ENCODE data around the gene BLM. TPM values are rescaled to one million over a fixed set of nuclear protein-coding genes. Genes with fewer than 3 reads are reported as not detected.

Gene BLM
- polyA plus RNA-seq, 1 experiment: 2.1 TPM

GRCh38 chr15:90711418-90711824 lies 5.7 kb upstream of the BLM start:
- DNase-seq (ENCODE audit: low read depth, low spot score): no peak
- H3K9me3 ChIP-seq (ENCODE audit: control insufficient read depth, insufficient read depth, low read length): no peaks in the 10 kb centered on the region; the same call in 1 of the 2 replicates
- TF ChIP-seq, protein P1, sequence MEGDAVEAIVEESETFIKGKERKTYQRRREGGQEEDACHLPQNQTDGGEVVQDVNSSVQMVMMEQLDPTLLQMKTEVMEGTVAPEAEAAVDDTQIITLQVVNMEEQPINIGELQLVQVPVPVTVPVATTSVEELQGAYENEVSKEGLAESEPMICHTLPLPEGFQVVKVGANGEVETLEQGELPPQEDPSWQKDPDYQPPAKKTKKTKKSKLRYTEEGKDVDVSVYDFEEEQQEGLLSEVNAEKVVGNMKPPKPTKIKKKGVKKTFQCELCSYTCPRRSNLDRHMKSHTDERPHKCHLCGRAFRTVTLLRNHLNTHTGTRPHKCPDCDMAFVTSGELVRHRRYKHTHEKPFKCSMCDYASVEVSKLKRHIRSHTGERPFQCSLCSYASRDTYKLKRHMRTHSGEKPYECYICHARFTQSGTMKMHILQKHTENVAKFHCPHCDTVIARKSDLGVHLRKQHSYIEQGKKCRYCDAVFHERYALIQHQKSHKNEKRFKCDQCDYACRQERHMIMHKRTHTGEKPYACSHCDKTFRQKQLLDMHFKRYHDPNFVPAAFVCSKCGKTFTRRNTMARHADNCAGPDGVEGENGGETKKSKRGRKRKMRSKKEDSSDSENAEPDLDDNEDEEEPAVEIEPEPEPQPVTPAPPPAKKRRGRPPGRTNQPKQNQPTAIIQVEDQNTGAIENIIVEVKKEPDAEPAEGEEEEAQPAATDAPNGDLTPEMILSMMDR (IDR thresholded peaks at IDR 0.05; ENCODE audit: low read depth, low read length): no peak
- CTCF ChIA-PET: interaction anchor here (0.6 to 1.1 kb wide), 3 partner anchors 12 to 222 kb away, joined by 3 to 9 read pairs (median 4); no protein-coding TSS in a partner anchor
- H3K27ac ChIP-seq (ENCODE audit: low read depth, low read length): no peak overlapping the region
- H3K4me3 ChIP-seq (ENCODE audit: low read depth, low read length): no peak overlapping the region
- no peaks in the 10 kb centered on the region for H3K27me3 ChIP-seq (ENCODE audit: control insufficient read depth, insufficient read depth, low read length)
- POLR2A ChIA-PET: no interaction called here

DNA sequence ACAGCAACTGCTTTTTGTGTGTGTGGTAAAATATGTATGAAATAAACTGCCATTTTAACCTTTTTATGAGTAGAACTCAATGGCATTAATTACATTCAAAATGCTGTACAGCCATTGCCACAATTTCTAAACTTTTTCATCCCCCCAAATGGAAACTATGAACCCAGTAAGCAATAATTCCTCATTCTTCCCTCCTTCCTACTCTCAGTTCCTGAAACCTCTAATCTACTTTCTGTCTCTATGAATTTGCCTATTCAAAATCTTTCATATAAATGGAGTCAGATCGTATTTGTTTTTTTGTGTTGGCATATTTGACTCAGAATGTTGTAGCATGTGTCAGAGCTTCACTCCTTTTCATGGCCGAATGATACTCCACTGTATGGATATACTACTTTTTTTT lies 5.3 kb upstream of the BLM start:
- Histone ChIP-seq H3K27ac (ENCODE audit: low read depth, low read length) (no peak overlapping the region), H3K4me3 (ENCODE audit: low read depth, low read length) (no peak overlapping the region), H3K27me3 (ENCODE audit: control insufficient read depth, insufficient read depth, low read length) (no peaks in the 10 kb centered on the region), H3K9me3 (ENCODE audit: control insufficient read depth, insufficient read depth, low read length) (no peaks in the 10 kb centered on the region; the same call in 1 of the 2 replicates)
- DNase-seq (ENCODE audit: low read depth, low spot score): no peak
- ChIA-PET CTCF (interaction anchor here (0.6 to 1.1 kb wide), 3 partner anchors 12 to 222 kb away, joined by 3 to 9 read pairs (median 4); no protein-coding TSS in a partner anchor), POLR2A (no interaction called here)
- TF ChIP-seq, protein P1 (IDR thresholded peaks at IDR 0.05; ENCODE audit: low read depth, low read length): no peak

DNA sequence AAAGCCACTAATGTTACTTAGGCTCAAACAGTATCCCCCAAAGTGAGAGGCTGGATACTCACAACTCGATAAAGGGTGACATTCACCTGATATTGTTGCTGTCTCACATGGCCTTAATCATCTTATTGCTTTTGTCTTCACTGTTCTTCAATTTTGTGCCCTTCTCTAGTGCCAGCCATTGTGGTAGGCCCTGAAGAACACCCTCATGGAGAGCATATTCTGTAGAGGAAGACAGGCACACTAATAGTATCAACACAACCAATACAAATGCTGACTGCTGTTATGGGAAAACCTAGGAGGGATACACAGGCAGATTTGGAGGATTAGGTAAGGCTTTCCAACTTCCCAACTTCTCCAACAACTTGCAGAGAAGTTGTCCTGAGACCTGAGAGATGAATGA lies 4.1 kb upstream of the BLM start:
- TF ChIP-seq, protein P1 (IDR thresholded peaks at IDR 0.05; ENCODE audit: low read depth, low read length): no peak
- Histone ChIP-seq H3K27ac (ENCODE audit: low read depth, low read length) (no peak overlapping the region), H3K9me3 (ENCODE audit: control insufficient read depth, insufficient read depth, low read length) (no peaks in the 10 kb centered on the region; the same call in 1 of the 2 replicates), H3K4me3 (ENCODE audit: low read depth, low read length) (no peak overlapping the region), H3K27me3 (ENCODE audit: control insufficient read depth, insufficient read depth, low read length) (no peaks in the 10 kb centered on the region)
- CTCF ChIA-PET: no interaction called here
- POLR2A ChIA-PET: no interaction called here
- no peak for DNase-seq (ENCODE audit: low read depth, low spot score)

DNA sequence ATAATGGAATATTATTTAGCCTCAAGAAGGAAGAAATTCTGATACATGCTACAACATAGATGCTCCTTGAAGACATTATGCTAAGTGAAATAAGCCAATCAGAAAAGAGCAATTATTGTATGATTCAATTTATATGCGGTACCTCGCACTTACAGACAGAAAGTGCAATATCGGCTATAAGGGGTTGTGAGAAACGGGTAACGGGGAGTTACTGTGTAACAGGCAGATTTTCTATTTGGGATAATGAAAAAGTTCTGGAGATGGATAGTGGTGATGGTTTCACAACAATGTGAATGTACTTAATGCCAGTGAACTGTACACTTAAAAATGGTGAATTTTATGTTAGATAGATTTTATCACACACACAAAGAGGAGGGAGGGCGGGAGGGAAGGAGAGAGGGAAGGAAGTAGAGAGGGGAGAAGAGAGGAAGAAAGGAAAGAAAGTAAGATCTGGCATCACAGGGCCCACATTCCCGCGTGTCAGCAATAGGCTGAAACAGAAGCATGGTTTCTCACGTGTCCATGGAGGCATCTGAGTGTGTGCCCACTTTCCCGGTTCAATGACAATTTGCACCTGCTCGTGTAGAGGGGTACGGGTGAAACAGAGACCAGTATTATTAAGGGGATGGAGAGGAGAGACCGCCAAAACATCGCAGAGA lies 700 bp upstream of the BLM start:
- POLR2A ChIA-PET: interaction anchor here (1.0 kb wide), 1 partner anchor 168 kb away, joined by 7 read pairs; the partner anchor contains the start of gene FES
- peak overlapping the region; percentile 97 for H3K27ac ChIP-seq (ENCODE audit: low read depth, low read length)
- no peak for DNase-seq (ENCODE audit: low read depth, low spot score)
- peak overlapping the region; percentile 90 for H3K4me3 ChIP-seq (ENCODE audit: low read depth, low read length)
- no peaks in the 10 kb centered on the region for H3K27me3 ChIP-seq (ENCODE audit: control insufficient read depth, insufficient read depth, low read length)
- TF ChIP-seq, protein P1 (IDR thresholded peaks at IDR 0.05; ENCODE audit: low read depth, low read length): no peak
- CTCF ChIA-PET: interaction anchor here (0.7 to 1.7 kb wide), 5 partner anchors 11 to 216 kb away, joined by 3 to 6 read pairs (median 4); partner anchors contain the start of gene HDDC3
- no peaks in the 10 kb centered on the region; the same call in 1 of the 2 replicates for H3K9me3 ChIP-seq (ENCODE audit: control insufficient read depth, insufficient read depth, low read length)

DNA sequence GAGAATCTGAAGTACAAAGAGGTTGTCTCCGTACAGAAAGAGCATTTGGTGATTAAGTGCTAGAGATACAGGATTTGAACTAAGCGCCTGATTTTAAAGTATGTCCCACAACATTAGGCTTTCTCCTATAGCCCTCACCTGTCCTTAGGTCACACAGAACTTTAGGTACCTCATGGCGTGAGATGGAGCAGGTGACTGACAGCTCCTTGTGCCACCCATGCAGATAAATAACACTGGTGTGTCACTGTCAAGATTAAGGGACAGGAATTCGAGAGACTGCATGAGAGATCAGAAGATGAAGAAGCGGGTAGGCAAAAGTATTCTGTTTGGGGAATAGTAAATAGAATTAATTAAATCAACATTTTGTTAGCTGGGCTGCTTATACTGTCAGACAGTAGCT lies 1.1 kb downstream of the BLM start:
- CTCF ChIA-PET: interaction anchor here (1.7 kb wide), 1 partner anchor 214 kb away, joined by 4 read pairs; the partner anchor contains the start of gene HDDC3
- Histone ChIP-seq H3K27ac (ENCODE audit: low read depth, low read length) (no peak overlapping the region), H3K9me3 (ENCODE audit: control insufficient read depth, insufficient read depth, low read length) (no peaks in the 10 kb centered on the region; the same call in 1 of the 2 replicates), H3K27me3 (ENCODE audit: control insufficient read depth, insufficient read depth, low read length) (no peaks in the 10 kb centered on the region), H3K4me3 (ENCODE audit: low read depth, low read length) (no peak overlapping the region)
- TF ChIP-seq, protein P1 (IDR thresholded peaks at IDR 0.05; ENCODE audit: low read depth, low read length): no peak
- no peak for DNase-seq (ENCODE audit: low read depth, low spot score)
- POLR2A ChIA-PET: interaction anchor here (1.4 kb wide), 1 partner anchor 17 kb away, joined by 4 read pairs; no protein-coding TSS in a partner anchor
